HepG2 (cell line): ENCODE results near the gene WFDC12. TPM values are rescaled to one million over a fixed set of nuclear protein-coding genes. Genes with fewer than 3 reads are reported as not detected.
A peak's percentile ranks its signal among the peaks of the same experiment; 100 is the strongest.

Experiments used
- ATAC-seq: fragments of 200-7000 bp; cut with Tn5 transposase; 3 replicates; pipeline ENCODE4 v1.9.1; 2020; ENCODE audit warnings: mild to moderate bottlenecking, moderate library complexity
- BruUV-seq: library from RNA; stranded (reverse); fragments of 400-500 nt; replicated peaks from 2 replicates; lab custom pipeline; 2021; lab: Mats Ljungman, UMichigan
- CTCF ChIA-PET: fragments of 300-600 bp; formaldehyde crosslinking; extraction: SDS; loops from one replicate; lab custom pipeline; 2021; ENCODE audit warnings: low total read pairs, inconsistent platforms, low intra/inter-chr PET ratio; lab: Yijun Ruan, JAX
- POLR2A ChIA-PET: fragments of 350-600 bp; sonication (Branson Sonifier 250); formaldehyde crosslinking; loops from one replicate; lab custom pipeline; 2020; ENCODE audit warnings: antibody characterized with exemption, inconsistent platforms; lab: Yijun Ruan, JAX
- DNase-seq: peaks from one replicate; pipeline ENCODE4 v3.0.0-alpha.2; 2015; ENCODE audit warnings: low spot score
- FAIRE-seq: peaks from 3 replicates; lab custom pipeline; 2011; peaks lifted over from hg19 to GRCh38; lab: Jason Lieb, UNC
- H2AFZ ChIP-seq: one replicate; pipeline ENCODE4 v1.6.1; 2011; ENCODE audit warnings: low read length, inconsistent platforms
- H3K27ac ChIP-seq: fragments of 300-600 bp; 3 replicates; pipeline ENCODE4 v1.8.0; 2011; ENCODE audit warnings: mixed run types, mild to moderate bottlenecking, mixed read lengths, low read length, inconsistent platforms; ENCODE audit not compliant: insufficient read depth; ENCODE audit errors: extremely low read length
- H3K27me3 ChIP-seq, 2 experiments: fragments of 200-600 bp in 1 of 2; 2 replicates in 1 of 2; 3 replicates in 1 of 2; pipeline versions ENCODE4 v1.6.0 to v1.8.0; 2011; ENCODE audit warnings: low read length in 2 of 2, mild to moderate bottlenecking in 2 of 2, moderate library complexity in 2 of 2, inconsistent platforms in 1 of 2; ENCODE audit not compliant: insufficient read depth in 2 of 2, control insufficient read depth in 1 of 2
- H3K36me3 ChIP-seq, 2 experiments: fragments of 200-600 bp in 1 of 2; replicated peaks in 1 of 2; 2 replicates in 1 of 2; 3 replicates in 1 of 2; pipeline versions ENCODE4 v1.5.1 to v1.8.0; 2011; ENCODE audit warnings: low read length in 2 of 2, inconsistent platforms in 1 of 2; ENCODE audit not compliant: insufficient read depth in 2 of 2, control insufficient read depth in 1 of 2
- H3K4me1 ChIP-seq: 2 replicates; pipeline ENCODE4 v1.5.1; 2012; ENCODE audit warnings: low read length, inconsistent platforms; ENCODE audit not compliant: insufficient read depth
- H3K4me2 ChIP-seq: 2 replicates; pipeline ENCODE4 v1.6.0; 2011; ENCODE audit warnings: low read depth, low read length, inconsistent platforms
- H3K4me3 ChIP-seq, 3 experiments: fragments of 200-600 bp in 1 of 3; sonication (generic), shearing (Covaris generic) in 1 of 3; replicated peaks in 1 of 3; 2 replicates each; pipeline ENCODE4 v1.5.1; 2011 to 2016; ENCODE audit warnings: low read length in 3 of 3, inconsistent platforms in 2 of 3, low read depth in 2 of 3, mild to moderate bottlenecking in 2 of 3, control low read depth in 1 of 3, mixed read lengths in 1 of 3; ENCODE audit not compliant: insufficient read depth in 1 of 3
- H3K79me2 ChIP-seq: one replicate; pipeline ENCODE4 v1.6.1; 2011; ENCODE audit warnings: low read length, inconsistent platforms; ENCODE audit not compliant: insufficient read depth
- H3K9ac ChIP-seq: 2 replicates; pipeline ENCODE4 v1.6.0; 2011; ENCODE audit warnings: mild to moderate bottlenecking, low read depth, low read length, inconsistent platforms; ENCODE audit not compliant: insufficient read depth
- H3K9me3 ChIP-seq: 2 replicates; pipeline ENCODE4 v1.5.1; 2012; ENCODE audit warnings: mild to moderate bottlenecking, low read length
- H4K20me1 ChIP-seq: 2 replicates; pipeline ENCODE4 v1.6.0; 2011; ENCODE audit warnings: inconsistent platforms, mild to moderate bottlenecking, low read length, moderate library complexity; ENCODE audit not compliant: insufficient read depth
- CBX5 ChIP-seq: sonication (generic); formaldehyde crosslinking; IDR thresholded peaks from 2 replicates; pipeline ENCODE4 v1.4.0; 2020; ENCODE audit warnings: missing genetic modification reagents, borderline replicate concordance
- DMAP1 ChIP-seq: IDR thresholded peaks from 2 replicates; pipeline ENCODE4 v1.6.1; 2016
- DNMT1 ChIP-seq: sonication (generic); formaldehyde crosslinking; IDR thresholded peaks from 2 replicates; pipeline ENCODE4 v1.5.1; 2020; ENCODE audit warnings: mild to moderate bottlenecking, missing genetic modification reagents
- DPF2 ChIP-seq: sonication (generic); formaldehyde crosslinking; IDR thresholded peaks from 2 replicates; pipeline ENCODE4 v1.4.0; 2020; ENCODE audit warnings: mild to moderate bottlenecking, low read depth, missing genetic modification reagents, borderline replicate concordance
- DR1 ChIP-seq: sonication (generic); formaldehyde crosslinking; IDR thresholded peaks from 2 replicates; pipeline ENCODE4 v1.8.0; 2021; ENCODE audit warnings: mild to moderate bottlenecking, missing genetic modification reagents, inconsistent platforms
- HINFP ChIP-seq: sonication (generic); formaldehyde crosslinking; IDR thresholded peaks from 2 replicates; pipeline ENCODE4 v1.4.0; 2020; ENCODE audit warnings: low read depth, mild to moderate bottlenecking, missing genetic modification reagents
- HOXA5 ChIP-seq: sonication (generic); formaldehyde crosslinking; IDR thresholded peaks from 2 replicates; pipeline ENCODE4 v1.4.0; 2020; ENCODE audit warnings: missing genetic modification reagents
- IRF1 ChIP-seq: sonication (generic); formaldehyde crosslinking; IDR thresholded peaks from 2 replicates; pipeline ENCODE4 v1.4.0; 2020; ENCODE audit warnings: low read depth, mild to moderate bottlenecking, missing genetic modification reagents
- KAT7 ChIP-seq: IDR thresholded peaks from 2 replicates; pipeline ENCODE4 v1.6.1; 2018; ENCODE audit warnings: borderline replicate concordance, missing compliant biosample characterization
- NFE2L1 ChIP-seq: sonication (generic); formaldehyde crosslinking; IDR thresholded peaks from 2 replicates; pipeline ENCODE4 v1.4.0; 2020; ENCODE audit warnings: missing genetic modification reagents, mild to moderate bottlenecking, borderline replicate concordance
- RAD21 ChIP-seq: fragments of 450-650 bp; formaldehyde crosslinking; IDR thresholded peaks from 2 replicates; pipeline ENCODE4 v1.5.0; 2020; ENCODE audit warnings: mild to moderate bottlenecking
- SIX4 ChIP-seq: sonication (generic); formaldehyde crosslinking; IDR thresholded peaks from 2 replicates; pipeline ENCODE4 v1.4.0; 2020; ENCODE audit warnings: missing genetic modification reagents
- ZBTB7A ChIP-seq: sonication (generic); formaldehyde crosslinking; IDR thresholded peaks from 2 replicates; pipeline ENCODE4 v1.8.0; 2022; ENCODE audit warnings: mild to moderate bottlenecking, missing genetic modification reagents
- ZIK1 ChIP-seq: sonication (generic); formaldehyde crosslinking; IDR thresholded peaks from 2 replicates; pipeline ENCODE4 v1.5.0; 2020; ENCODE audit warnings: mild to moderate bottlenecking, low read depth, missing genetic modification reagents, borderline replicate concordance
- ZNF160 ChIP-seq: sonication (generic); formaldehyde crosslinking; IDR thresholded peaks from 2 replicates; pipeline ENCODE4 v1.8.0; 2022; ENCODE audit warnings: mild to moderate bottlenecking, inconsistent platforms, missing genetic modification reagents
- ZNF205 ChIP-seq: IDR thresholded peaks from 2 replicates; pipeline ENCODE4 v1.6.1; 2018; ENCODE audit warnings: missing biosample characterization, missing genetic modification reagents
- ZNF460 ChIP-seq: sonication (generic); formaldehyde crosslinking; IDR thresholded peaks from 2 replicates; pipeline ENCODE4 v1.5.1; 2020; ENCODE audit warnings: missing genetic modification reagents, mild to moderate bottlenecking, borderline replicate concordance
- ZNF546 ChIP-seq: sonication (generic); formaldehyde crosslinking; conservative IDR thresholded peaks from 2 replicates; pipeline ENCODE4 v1.8.1; 2023; ENCODE audit warnings: mild to moderate bottlenecking, missing genetic modification reagents
- ZNF660 ChIP-seq: sonication (generic); formaldehyde crosslinking; IDR thresholded peaks from 2 replicates; pipeline ENCODE4 v1.5.1; 2020; ENCODE audit warnings: mild to moderate bottlenecking, low read depth, missing genetic modification reagents, borderline replicate concordance
- ZNF781 ChIP-seq: sonication (generic); formaldehyde crosslinking; IDR thresholded peaks from 2 replicates; pipeline ENCODE4 v1.5.1; 2020; ENCODE audit warnings: borderline replicate concordance, mild to moderate bottlenecking, missing genetic modification reagents; ENCODE audit errors: not compliant biosample characterization
- WGBS: methylation state at CpG from one replicate; pipeline ENCODE4 v1.1.6; 2017; ENCODE audit warnings: low lambda C conversion rate; 5-methylcytosine and 5-hydroxymethylcytosine counted together
- in situ Hi-C: cut with HindIII; loops from 2 replicates; pipeline ENCODE4 v1.10.0; 2017; ENCODE audit warnings: low pct_unique_long_range_greater_than_20kb; ENCODE audit not compliant: extremely low pct_ligation_motif_present
- intact Hi-C: fragments of 100-400 bp; cut with micrococcal nuclease; formaldehyde crosslinking; loops from one replicate; pipeline ENCODE4 v1.10.0; 2022; ENCODE audit not compliant: unreplicated experiment
- polyA plus RNA-seq, 8 experiments: library from polyadenylated mRNA; depleted of rRNA in 3 of 8; stranded (reverse) in 7 of 8; unstranded in 1 of 8; fragments of >200 nt; fragmentation: Illumina TruSeq in 4 of 8; extraction: Trizol in 4 of 8; gene quantifications; 2 replicates each; pipeline versions ENCODE4 v1.2.1 to v1.2.3, GENCODE V29; 2011 to 2016; ENCODE audit warnings: low read depth in 4 of 8, missing spikeins in 1 of 8, mixed read lengths in 1 of 8; ENCODE audit not compliant: insufficient read depth in 1 of 8
- total RNA-seq, 5 experiments: library from RNA; depleted of rRNA; stranded (reverse); fragments of >200 nt; fragmentation: Illumina TruSeq; extraction: Trizol; gene quantifications; 2 replicates each; pipeline ENCODE4 v1.2.3, GENCODE V29; 2016; ENCODE audit warnings: low read depth in 1 of 5

Gene WFDC12
- total and polyA plus RNA-seq, 2 of the 13 experiments (the other 11 are each of a cell fraction or from before 2014, with no cell fraction given) = not detected

GRCh38 chr20:45138561-45139300 lies 14.5 kb upstream of the WFDC12 start:
- peaks cover 8% of the 10 kb centered on the region for H3K4me1 ChIP-seq
- intact Hi-C loops = loop anchor here (5.0 to 10.0 kb wide), 2 partner anchors 154 to 564 kb away; no protein-coding TSS in a partner anchor
- H3K36me3 ChIP-seq = no peaks in the 10 kb centered on the region
- H2AFZ ChIP-seq = no peak overlapping the region
- in situ Hi-C loops = no loop called here
- peak; percentile 91 for ATAC-seq
- BruUV-seq = no TSS peak
- ChIA-PET CTCF (interaction anchor here (1.4 kb wide), 1 partner anchor 152 kb away, joined by 8 read pairs; no protein-coding TSS in a partner anchor), POLR2A (no interaction called here)
- H3K27me3 ChIP-seq = peaks cover 0 to 9% of the 10 kb centered on the region in 2 experiments; a peak in 4 of 5 replicates
- DNase-seq = peak; percentile 34
- H3K4me2 ChIP-seq = peak overlapping the region; percentile 30
- H3K9me3 ChIP-seq = no peaks in the 10 kb centered on the region
- no peak for FAIRE-seq
- 18% methylated on average over 20 of the region's 20 CpGs for WGBS
- no peaks in the 10 kb centered on the region for H3K79me2 ChIP-seq
- H3K27ac ChIP-seq = no peak overlapping the region
- no peaks in the 10 kb centered on the region for H4K20me1 ChIP-seq
- no peak overlapping the region for H3K9ac ChIP-seq
- H3K4me3 ChIP-seq = no peak overlapping the region; a peak in 1 of 6 replicates
- TF ChIP-seq DPF2 (CRISPR knock-in tag) = no peak
- 0 out of 2 replicates have a peak, but pooled peaks have one; percentile 50 for TF ChIP-seq DNMT1
- TF ChIP-seq ZNF460 (CRISPR knock-in tag) = no peak
- TF ChIP-seq DR1 (CRISPR knock-in tag) = no peak
- TF ChIP-seq CBX5 (CRISPR knock-in tag) = peak; percentile 53; the same call in 1 of the 2 replicates
- TF ChIP-seq HINFP (CRISPR knock-in tag) = no peak
- TF ChIP-seq DMAP1 (CRISPR knock-in tag) = no peak
- no peak for TF ChIP-seq ZNF546 (CRISPR knock-in tag)
- TF ChIP-seq ZIK1 (CRISPR knock-in tag) = no peak
- TF ChIP-seq ZBTB7A (CRISPR knock-in tag) = no peak
- no peak for TF ChIP-seq NFE2L1 (CRISPR knock-in tag)
- no peak for TF ChIP-seq ZNF160 (CRISPR knock-in tag)
- TF ChIP-seq ZNF205 (CRISPR knock-in tag) = no peak
- TF ChIP-seq ZNF660 (CRISPR knock-in tag) = no peak
- TF ChIP-seq HOXA5 (CRISPR knock-in tag) = no peak
- TF ChIP-seq RAD21 (CRISPR knock-in tag) = peak; percentile 74
- TF ChIP-seq KAT7 = no peak
- no peak for TF ChIP-seq ZNF781 (CRISPR knock-in tag)
- no peak for TF ChIP-seq IRF1
- TF ChIP-seq SIX4 (CRISPR knock-in tag) = no peak
